ENCODE data around the gene PTPN7. TPM values are rescaled to one million over a fixed set of nuclear protein-coding genes. Genes with fewer than 3 reads are reported as not detected.
A peak's percentile ranks its signal among the peaks of the same experiment; 100 is the strongest.
"Not testable (repeated sequence)": the region's sequence is repeated elsewhere in the genome, so short reads cannot be mapped to it uniquely, and the experiment has no call there.

PTPN7 gene
- total RNA-seq, 1 donor from 2014 or later, result not detected

GRCh38 chr1:202113690-202114300, 46.6 kb downstream of the PTPN7 start:
- Mint-ChIP-seq H3K27me3 (no peaks in the 10 kb centered on the region), H3K27ac (peak overlapping the region; percentile 50), H3K36me3 (ENCODE audit: insufficient read depth) (no peaks in the 10 kb centered on the region), H3K4me3 (ENCODE audit: low read depth) (no peak overlapping the region), H3K4me1 (ENCODE audit: low read depth) (peaks cover 16% of the 10 kb centered on the region), H3K9me3 (ENCODE audit: low read depth) (no peaks in the 10 kb centered on the region)
- no peak for DNase-seq (ENCODE audit: low spot score, unreplicated experiment)
- no peak for TF ChIP-seq CTCF (IDR thresholded peaks at IDR 0.05; ENCODE audit: unreplicated experiment)

GRCh38 chr1:202112859-202113689, 47.3 kb downstream of the PTPN7 start:
- DNase-seq (ENCODE audit: low spot score, unreplicated experiment), result no peak
- H3K9me3 Mint-ChIP-seq (ENCODE audit: low read depth), result no peaks in the 10 kb centered on the region
- H3K4me1 Mint-ChIP-seq (ENCODE audit: low read depth), result peaks cover 23% of the 10 kb centered on the region
- H3K27ac Mint-ChIP-seq, result peak overlapping the region; percentile 50
- no peaks in the 10 kb centered on the region for H3K36me3 Mint-ChIP-seq (ENCODE audit: insufficient read depth)
- no peak for TF ChIP-seq CTCF (IDR thresholded peaks at IDR 0.05; ENCODE audit: unreplicated experiment)
- no peak overlapping the region for H3K4me3 Mint-ChIP-seq (ENCODE audit: low read depth)
- H3K27me3 Mint-ChIP-seq, result no peaks in the 10 kb centered on the region

GRCh38 chr1:202111589-202111988, 48.8 kb downstream of the PTPN7 start:
- not testable (repeated sequence) for H3K9me3 Mint-ChIP-seq (ENCODE audit: low read depth); H3K27ac Mint-ChIP-seq; DNase-seq (ENCODE audit: low spot score, unreplicated experiment); H3K27me3 Mint-ChIP-seq; H3K36me3 Mint-ChIP-seq (ENCODE audit: insufficient read depth); H3K4me3 Mint-ChIP-seq (ENCODE audit: low read depth)
- peaks cover 31% of the 10 kb centered on the region for H3K4me1 Mint-ChIP-seq (ENCODE audit: low read depth)

- no peak overlapping the region for H3K4me3 Mint-ChIP-seq (ENCODE audit: low read depth)
- no peak for TF ChIP-seq CTCF (IDR thresholded peaks at IDR 0.05; ENCODE audit: unreplicated experiment)
- H3K4me1 Mint-ChIP-seq (ENCODE audit: low read depth), result peaks cover 32% of the 10 kb centered on the region
- H3K36me3 Mint-ChIP-seq (ENCODE audit: insufficient read depth), result no peaks in the 10 kb centered on the region
- no peaks in the 10 kb centered on the region for H3K27me3 Mint-ChIP-seq
- no peak for DNase-seq (ENCODE audit: low spot score, unreplicated experiment)
- no peak overlapping the region for H3K27ac Mint-ChIP-seq
- no peaks in the 10 kb centered on the region for H3K9me3 Mint-ChIP-seq (ENCODE audit: low read depth)
Measured at GRCh38 chr1:202110977-202111376, 49.4 kb downstream of the PTPN7 start.

GRCh38 chr1:202107801-202108731, 52.3 kb downstream of the PTPN7 start:
- H3K4me1 Mint-ChIP-seq (ENCODE audit: low read depth), result peaks cover 26% of the 10 kb centered on the region
- TF ChIP-seq CTCF (IDR thresholded peaks at IDR 0.05; ENCODE audit: unreplicated experiment), result no peak
- no peaks in the 10 kb centered on the region for H3K27me3 Mint-ChIP-seq
- H3K9me3 Mint-ChIP-seq (ENCODE audit: low read depth), result no peaks in the 10 kb centered on the region
- peak overlapping the region; percentile 86 for H3K27ac Mint-ChIP-seq
- H3K4me3 Mint-ChIP-seq (ENCODE audit: low read depth), result no peak overlapping the region
- no peaks in the 10 kb centered on the region for H3K36me3 Mint-ChIP-seq (ENCODE audit: insufficient read depth)
- no peak for DNase-seq (ENCODE audit: low spot score, unreplicated experiment)

Data from progenitor cell of endocrine pancreas (in vitro differentiated cells).